Neural cell (in vitro differentiated cells): ENCODE results near the gene CARS1.

Experiments used
- CTCF ChIP-seq: fragments of 450-650 bp; IDR thresholded peaks from 2 replicates; pipeline ENCODE4 v1.5.1; 2014; ENCODE audit warnings: antibody characterized with exemption, mild to moderate bottlenecking, moderate library complexity; ENCODE audit not compliant: poor library complexity, severe bottlenecking
- EP300 ChIP-seq: fragments of 450-650 bp; conservative IDR thresholded peaks from 2 replicates; pipeline ENCODE4 v1.6.1; 2014; ENCODE audit warnings: antibody characterized with exemption, mild to moderate bottlenecking, moderate library complexity; ENCODE audit not compliant: poor library complexity, severe bottlenecking
- EZH2 ChIP-seq: fragments of 200-600, 300-800 bp; shearing (Covaris generic), sonication (generic); IDR thresholded peaks from 2 replicates; pipeline ENCODE4 v1.6.1; 2014; ENCODE audit warnings: antibody characterized with exemption, low read length, borderline replicate concordance, mild to moderate bottlenecking; ENCODE audit not compliant: insufficient read depth, poor library complexity, severe bottlenecking
- MXI1 ChIP-seq: fragments of 450-650 bp; conservative IDR thresholded peaks from 2 replicates; pipeline ENCODE4 v1.6.1; 2014; ENCODE audit warnings: antibody characterized with exemption, mild to moderate bottlenecking; ENCODE audit not compliant: poor library complexity, severe bottlenecking
- POLR2AphosphoS5 ChIP-seq: IDR thresholded peaks from 2 replicates; pipeline ENCODE4 v1.6.1; 2012
- SMC3 ChIP-seq: fragments of 450-650 bp; conservative IDR thresholded peaks from 2 replicates; pipeline ENCODE4 v1.6.1; 2014; ENCODE audit warnings: antibody characterized with exemption, mild to moderate bottlenecking, moderate library complexity; ENCODE audit not compliant: poor library complexity
- TAF1 ChIP-seq: IDR thresholded peaks from 2 replicates; pipeline ENCODE4 v1.6.1; 2012; ENCODE audit warnings: low read depth

DNA sequence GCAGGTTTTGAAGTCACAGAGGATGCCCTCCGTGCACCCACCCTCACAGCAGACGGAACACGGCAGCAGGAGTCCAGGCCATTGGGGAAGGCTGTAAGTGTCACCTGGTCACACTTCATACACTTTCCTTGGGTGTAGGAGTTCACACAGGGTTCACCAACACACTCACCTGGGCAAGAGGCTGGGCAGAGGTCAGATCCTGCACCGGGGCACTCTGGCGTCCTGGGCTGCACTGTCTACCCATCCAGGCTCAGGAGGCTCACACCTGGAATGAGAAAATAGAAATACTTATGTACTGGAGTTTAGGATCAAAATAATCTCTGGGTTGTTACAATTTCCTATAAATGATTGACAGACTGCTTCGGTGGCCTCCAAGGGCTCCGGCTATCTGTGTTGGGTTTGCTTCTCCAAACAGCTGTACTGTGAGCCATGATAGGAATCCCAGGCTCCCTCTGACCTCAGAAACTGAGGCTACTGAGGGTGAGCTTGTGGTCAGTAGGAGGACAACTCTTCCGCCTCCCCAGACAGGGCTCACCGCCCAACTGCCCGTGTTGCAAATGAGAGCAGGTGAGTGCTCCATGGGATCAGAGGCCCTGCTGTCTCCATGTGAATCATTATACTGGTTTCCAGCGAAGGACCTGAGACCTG, 20.1 kb upstream of the CARS1 start:
- no peak for TF ChIP-seq CTCF
- TF ChIP-seq EZH2, result no peak
- TF ChIP-seq MXI1, result no peak
- no peak for TF ChIP-seq TAF1
- TF ChIP-seq SMC3, result no peak
- TF ChIP-seq POLR2AphosphoS5, result no peak
- no peak for TF ChIP-seq EP300
